Tibial nerve (tissue), 4 donors: ENCODE data around the gene IRGQ. TPM values are rescaled to one million over a fixed set of nuclear protein-coding genes. Genes with fewer than 3 reads are reported as not detected.
"Not testable (repeated sequence)": the region's sequence is repeated elsewhere in the genome, so short reads cannot be mapped to it uniquely, and the experiment has no call there.

Source experiments
- DNase-seq, 2 donors: peaks; one replicate each; pipeline ENCODE4 v3.0.0-alpha.2; 2019; ENCODE audit warnings: low spot score in 2 of 2
- H3K27ac ChIP-seq, 4 donors: fragments of 200-600 bp; sonication (generic) in 3 of 4; one replicate each; pipeline ENCODE4 v1.5.1; 2017 to 2019; ENCODE audit warnings: mild to moderate bottlenecking in 1 of 4
- H3K27me3 ChIP-seq, 2 donors: fragments of 200-600 bp; sonication (generic) in 1 of 2; one replicate each; pipeline versions ENCODE4 v1.5.1 to v1.6.0; 2017 to 2019
- H3K36me3 ChIP-seq, 3 donors: fragments of 200-600 bp; sonication (generic); one replicate each; pipeline ENCODE4 v1.5.1; 2018 to 2019
- H3K4me1 ChIP-seq, 4 donors: fragments of 200-600 bp; sonication (generic) in 3 of 4; one replicate each; pipeline ENCODE4 v1.5.1; 2017 to 2019
- H3K4me3 ChIP-seq, 4 donors: fragments of 200-600 bp; sonication (generic) in 3 of 4; one replicate each; pipeline ENCODE4 v1.5.1; 2017 to 2019; ENCODE audit warnings: mild to moderate bottlenecking in 1 of 4, moderate library complexity in 1 of 4
- H3K9me3 ChIP-seq, 4 donors: fragments of 200-600 bp; sonication (generic) in 3 of 4; one replicate each; pipeline ENCODE4 v1.5.1; 2017 to 2019
- CTCF ChIP-seq, 5 experiments: fragments of 200-600 bp in 3 of 5; fragments of 450-650 bp in 2 of 5; sonication (generic) in 3 of 5; IDR thresholded peaks; one replicate each; pipeline ENCODE4 v1.5.1; 2016 to 2019; ENCODE audit warnings: antibody characterized with exemption in 5 of 5, mild to moderate bottlenecking in 3 of 5, moderate library complexity in 2 of 5
- EP300 ChIP-seq, 2 donors: sonication (generic); formaldehyde crosslinking; IDR thresholded peaks; one replicate each; pipeline ENCODE4 v1.6.1; 2017; ENCODE audit warnings: antibody characterized with exemption in 2 of 2, mild to moderate bottlenecking in 1 of 2
- POLR2A ChIP-seq, 2 donors: fragments of 450-650 bp; IDR thresholded peaks; one replicate each; pipeline ENCODE4 v1.6.1; 2017; ENCODE audit warnings: antibody characterized with exemption in 2 of 2, mild to moderate bottlenecking in 2 of 2, moderate library complexity in 2 of 2
- WGBS, 2 donors: methylation state at CpG; one replicate each; pipeline ENCODE4 v1.1.5; 2018; 5-methylcytosine and 5-hydroxymethylcytosine counted together
- total RNA-seq, 4 donors: library from RNA; depleted of rRNA; stranded (reverse); fragments of >200 nt; gene quantifications; one replicate each; pipeline ENCODE4 v1.1.0, GENCODE V29; 2016

IRGQ gene
- total RNA-seq, 4 donors from 2014 or later = 21.6 to 26.1 (median 23.6) TPM

GRCh38 chr19:43551399-43552197 lies 44.3 kb downstream of the IRGQ start:
- no peak for DNase-seq
- H3K36me3 ChIP-seq = peaks cover 0 to 89% (median 17%) of the 10 kb centered on the region in 3 donors
- no peaks in the 10 kb centered on the region for H3K4me1 ChIP-seq
- H3K27ac ChIP-seq = no peak overlapping the region
- WGBS, 2 donors = 86 to 91% methylated on average over 23 of the region's 23 CpGs
- no peaks in the 10 kb centered on the region for H3K27me3 ChIP-seq
- TF ChIP-seq EP300 (IDR thresholded peaks at IDR 0.05) (no peak), CTCF (IDR thresholded peaks at IDR 0.05) (no peak), POLR2A (IDR thresholded peaks at IDR 0.05) (no peak)
- H3K4me3 ChIP-seq = no peak overlapping the region
- no peaks in the 10 kb centered on the region for H3K9me3 ChIP-seq

DNA sequence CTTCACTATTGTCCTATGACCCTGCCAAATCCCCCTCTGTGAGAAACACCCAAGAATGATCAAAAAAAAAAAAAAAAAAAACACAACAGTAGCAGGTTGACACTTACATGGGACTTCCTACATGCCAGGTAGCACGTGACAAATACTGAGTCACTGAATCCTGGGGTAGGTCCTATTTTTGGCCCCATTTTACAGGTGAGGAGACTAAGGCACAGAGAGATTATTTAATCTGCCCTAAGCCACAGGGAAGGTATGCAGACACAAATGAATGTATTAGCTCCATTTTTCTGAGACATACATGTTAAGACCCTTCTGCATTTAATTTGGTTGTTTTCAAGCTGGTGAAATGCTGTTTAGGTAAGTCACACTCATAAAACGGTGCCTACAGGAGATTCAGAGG lies 47.2 kb downstream of the IRGQ start:
- TF ChIP-seq CTCF (IDR thresholded peaks at IDR 0.05) = no peak
- no peak for TF ChIP-seq EP300 (IDR thresholded peaks at IDR 0.05)
- TF ChIP-seq POLR2A (IDR thresholded peaks at IDR 0.05) = no peak
- no peaks in the 10 kb centered on the region for H3K9me3 ChIP-seq
- no peak overlapping the region for H3K4me3 ChIP-seq
- peaks cover 0 to 89% (median 17%) of the 10 kb centered on the region in 3 donors for H3K36me3 ChIP-seq
- WGBS, 2 donors = 76 to 87% methylated on average over 2 of the region's 2 CpGs
- H3K4me1 ChIP-seq = no peaks in the 10 kb centered on the region
- no peak overlapping the region for H3K27ac ChIP-seq
- no peaks in the 10 kb centered on the region for H3K27me3 ChIP-seq
- DNase-seq = no peak

DNA sequence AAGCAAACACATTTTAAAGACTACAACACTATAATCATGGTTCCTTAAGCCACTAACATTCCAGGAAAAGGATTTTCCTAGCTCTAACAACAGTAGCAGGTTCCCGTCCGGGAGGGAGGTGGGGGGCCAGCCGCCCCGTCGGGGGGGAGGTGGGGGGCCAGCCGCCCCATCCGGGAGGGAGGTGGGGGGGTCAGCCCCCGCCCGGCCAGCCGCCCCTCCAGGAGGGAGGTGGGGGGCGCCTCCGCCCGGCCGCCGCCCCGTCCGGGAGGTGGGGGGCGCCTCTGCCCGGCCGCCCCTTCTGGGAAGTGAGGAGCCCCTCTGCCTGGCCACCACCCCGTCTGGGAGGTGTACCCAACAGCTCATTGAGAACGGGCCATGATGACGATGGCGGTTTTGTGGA lies 48.0 kb downstream of the IRGQ start:
- H3K4me3 ChIP-seq, H3K27me3 ChIP-seq, H3K4me1 ChIP-seq, DNase-seq, H3K9me3 ChIP-seq, H3K27ac ChIP-seq: not testable (repeated sequence)
- peaks cover 0 to 89% (median 17%) of the 10 kb centered on the region in 3 donors for H3K36me3 ChIP-seq
- WGBS, 2 donors = 71 to 87% methylated on average over 4 to 7 of the region's 24 CpGs

DNA sequence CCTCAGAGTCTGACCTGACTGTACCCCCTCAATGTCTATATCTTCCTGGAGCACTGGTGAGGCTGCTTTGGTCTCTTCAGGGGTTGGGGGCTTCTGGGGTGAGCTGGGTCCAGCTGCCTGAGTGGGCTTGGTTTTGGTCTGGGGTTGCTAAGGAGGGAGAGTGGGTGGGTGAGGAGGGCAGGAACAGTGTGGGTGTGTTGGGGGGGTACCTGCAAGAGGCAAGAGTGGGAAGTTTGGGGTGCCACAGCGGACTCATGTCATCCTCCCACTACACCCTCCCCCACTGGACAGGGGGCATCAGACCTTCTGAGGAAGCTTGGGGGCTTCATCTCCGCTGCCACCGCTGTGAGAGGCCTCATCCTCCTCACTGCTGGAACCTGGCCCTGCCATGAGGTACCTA lies 49.4 kb downstream of the IRGQ start:
- no peaks in the 10 kb centered on the region for H3K4me1 ChIP-seq
- H3K4me3 ChIP-seq = no peak overlapping the region
- H3K36me3 ChIP-seq = peaks cover 0 to 89% (median 6%) of the 10 kb centered on the region in 3 donors
- no peak for DNase-seq
- WGBS, 2 donors = 97 to 100% methylated on average over 2 to 3 of the region's 3 CpGs
- TF ChIP-seq POLR2A (IDR thresholded peaks at IDR 0.05) = no peak
- no peak for TF ChIP-seq CTCF (IDR thresholded peaks at IDR 0.05)
- TF ChIP-seq EP300 (IDR thresholded peaks at IDR 0.05) = no peak
- H3K27me3 ChIP-seq = no peaks in the 10 kb centered on the region
- no peak overlapping the region for H3K27ac ChIP-seq
- no peaks in the 10 kb centered on the region for H3K9me3 ChIP-seq

- 58 to 67% methylated on average over 2 of the region's 2 CpGs for WGBS, 2 donors
- H3K4me1 ChIP-seq = no peaks in the 10 kb centered on the region
- peaks cover 0 to 89% (median under 1%) of the 10 kb centered on the region in 3 donors for H3K36me3 ChIP-seq
- H3K4me3 ChIP-seq = no peak overlapping the region
- H3K9me3 ChIP-seq = no peaks in the 10 kb centered on the region
- no peaks in the 10 kb centered on the region for H3K27me3 ChIP-seq
- TF ChIP-seq EP300 (IDR thresholded peaks at IDR 0.05) (no peak), CTCF (IDR thresholded peaks at IDR 0.05) (no peak), POLR2A (IDR thresholded peaks at IDR 0.05) (no peak)
- no peak for DNase-seq
- H3K27ac ChIP-seq = no peak overlapping the region
Measured at GRCh38 chr19:43545981-43546380, 50.0 kb downstream of the IRGQ start.
